Measurements from ENCODE around the gene KCNJ6.

KCNJ6 gene

GRCh38 chr21:37861561-37861960 lies 54.7 kb downstream of the KCNJ6 start:
- no peak overlapping the region for H3K4me3 ChIP-seq (ENCODE audit: low read depth, low read length)
- DNase-seq (ENCODE audit: low read depth): no peak
- TF ChIP-seq CTCF (IDR thresholded peaks at IDR 0.05; ENCODE audit: low read depth, low read length): no peak
- no peak for TF ChIP-seq MYC (IDR thresholded peaks at IDR 0.05; ENCODE audit: low read depth, low read length)
- TF ChIP-seq MAX (IDR thresholded peaks at IDR 0.05; ENCODE audit: low read depth, low read length): no peak
- TF ChIP-seq POLR2A (IDR thresholded peaks at IDR 0.05; ENCODE audit: extremely low read depth, insufficient read length): no peak

- no peak overlapping the region for H3K4me3 ChIP-seq (ENCODE audit: low read depth, low read length)
- no peak for DNase-seq (ENCODE audit: low read depth)
- TF ChIP-seq MYC (IDR thresholded peaks at IDR 0.05; ENCODE audit: low read depth, low read length): no peak
- no peak for TF ChIP-seq MAX (IDR thresholded peaks at IDR 0.05; ENCODE audit: low read depth, low read length)
- no peak for TF ChIP-seq POLR2A (IDR thresholded peaks at IDR 0.05; ENCODE audit: extremely low read depth, insufficient read length)
- TF ChIP-seq CTCF (IDR thresholded peaks at IDR 0.05; ENCODE audit: low read depth, low read length): no peak
Observed at GRCh38 chr21:37860416-37860815, 55.8 kb downstream of the KCNJ6 start.

GRCh38 chr21:37855647-37856625 lies 60.3 kb downstream of the KCNJ6 start:
- H3K4me3 ChIP-seq (ENCODE audit: low read depth, low read length): no peak overlapping the region
- TF ChIP-seq MYC (IDR thresholded peaks at IDR 0.05; ENCODE audit: low read depth, low read length) (no peak), CTCF (IDR thresholded peaks at IDR 0.05; ENCODE audit: low read depth, low read length) (no peak), MAX (IDR thresholded peaks at IDR 0.05; ENCODE audit: low read depth, low read length) (no peak), POLR2A (IDR thresholded peaks at IDR 0.05; ENCODE audit: extremely low read depth, insufficient read length) (no peak)
- no peak for DNase-seq (ENCODE audit: low read depth)

- no peak for TF ChIP-seq POLR2A (IDR thresholded peaks at IDR 0.05; ENCODE audit: extremely low read depth, insufficient read length)
- no peak for TF ChIP-seq CTCF (IDR thresholded peaks at IDR 0.05; ENCODE audit: low read depth, low read length)
- no peak for TF ChIP-seq MYC (IDR thresholded peaks at IDR 0.05; ENCODE audit: low read depth, low read length)
- TF ChIP-seq MAX (IDR thresholded peaks at IDR 0.05; ENCODE audit: low read depth, low read length): no peak
Observed at GRCh38 chr21:37855271-37855646, 61.0 kb downstream of the KCNJ6 start.

GRCh38 chr21:37849506-37850102 lies 66.7 kb downstream of the KCNJ6 start:
- TF ChIP-seq MYC (IDR thresholded peaks at IDR 0.05; ENCODE audit: low read depth, low read length) (no peak), MAX (IDR thresholded peaks at IDR 0.05; ENCODE audit: low read depth, low read length) (no peak), CTCF (IDR thresholded peaks at IDR 0.05; ENCODE audit: low read depth, low read length) (no peak), POLR2A (IDR thresholded peaks at IDR 0.05; ENCODE audit: extremely low read depth, insufficient read length) (no peak)
- DNase-seq (ENCODE audit: low read depth): peak; percentile 2
- no peak overlapping the region for H3K4me3 ChIP-seq (ENCODE audit: low read depth, low read length)

More at GRCh38 chr21:37855271-37855646, 61.0 kb downstream of the KCNJ6 start:
- no peak for DNase-seq (ENCODE audit: low read depth)
- no peak overlapping the region for H3K4me3 ChIP-seq (ENCODE audit: low read depth, low read length)
